OCI-LY3 (cell line): ENCODE data around the gene HAPSTR1.

Experiments used
- CTCF ChIP-seq: fragments of 200-600, 300-600 bp; sonication (generic); IDR thresholded peaks from 2 replicates; pipeline ENCODE4 v1.5.1; 2014; ENCODE audit warnings: antibody characterized with exemption, low read length, low read depth
- EZH2phosphoT487 ChIP-seq: fragments of 200-600 bp; shearing (Covaris generic); IDR thresholded peaks from 2 replicates; pipeline ENCODE4 v1.6.1; 2018; ENCODE audit warnings: antibody characterized with exemption, mixed run types, low read depth

- TF ChIP-seq CTCF (no peak), EZH2phosphoT487 (no peak)
Measured at GRCh38 chr16:9081158-9081557, 10.3 kb upstream of the HAPSTR1 start.
